A549 (cell line): ENCODE data around the gene PRDM11. TPM values are rescaled to one million over a fixed set of nuclear protein-coding genes. Genes with fewer than 3 reads are reported as not detected.

ENCODE experiments used
- ATAC-seq, 2 experiments: fragments of 200-7000 bp in 1 of 2; fragments of >200 bp in 1 of 2; cut with Nextera tagmentation in 1 of 2; cut with Tn5 transposase in 1 of 2; 3 replicates each; pipeline versions ENCODE4 v1.8.0 to v1.9.1; 2018 to 2020; ENCODE audit warnings: mild to moderate bottlenecking in 1 of 2, moderate library complexity in 1 of 2
- CTCF ChIA-PET: fragments of 300-600 bp; sonication (Branson Sonifier 250); formaldehyde crosslinking; extraction: SDS; loops from one replicate; lab custom pipeline; 2021; ENCODE audit warnings: antibody characterized with exemption, inconsistent platforms; lab: Yijun Ruan, JAX
- POLR2A ChIA-PET: fragments of 350-600 bp; formaldehyde crosslinking; extraction: SDS; loops from one replicate; lab custom pipeline; 2021; ENCODE audit warnings: antibody characterized with exemption, inconsistent platforms; lab: Yijun Ruan, JAX
- DNase-seq, 2 experiments: peaks; one replicate each; pipeline versions ENCODE4 v3.0.0 to v3.0.0-alpha.2; 2011 to 2016; ENCODE audit warnings: low read depth in 1 of 2, low spot score in 1 of 2
- FAIRE-seq: peaks from 2 replicates; lab custom pipeline; 2011; peaks lifted over from hg19 to GRCh38; lab: Jason Lieb, UNC
- H3K27ac ChIP-seq, 2 experiments: fragments of >200 bp; sonication (Bioruptor Twin); formaldehyde crosslinking; 3 replicates each; pipeline ENCODE4 v1.5.1; 2016 to 2017
- H3K4me1 ChIP-seq: fragments of >200 bp; sonication (Bioruptor Twin); formaldehyde crosslinking; 3 replicates; pipeline ENCODE4 v1.6.1; 2016
- H3K4me2 ChIP-seq: fragments of >200 bp; sonication (Bioruptor Twin); formaldehyde crosslinking; 3 replicates; pipeline ENCODE4 v1.6.1; 2016
- H3K4me3 ChIP-seq: fragments of >200 bp; sonication (Bioruptor Twin); formaldehyde crosslinking; 3 replicates; pipeline ENCODE4 v1.5.1; 2016
- H3K9me3 ChIP-seq: fragments of >200 bp; sonication (Bioruptor Twin); formaldehyde crosslinking; 3 replicates; pipeline ENCODE4 v1.6.1; 2016
- ATOH8 ChIP-seq: fragments of 250-450 bp; sonication (Bioruptor Pico); IDR thresholded peaks from 2 replicates; pipeline ENCODE4 v1.5.0; 2020; ENCODE audit warnings: low read depth, mild to moderate bottlenecking, moderate library complexity
- CBX8 ChIP-seq: fragments of 200-600 bp; sonication (generic); IDR thresholded peaks from 2 replicates; pipeline ENCODE4 v1.6.1; 2016
- CEBPB ChIP-seq, 2 experiments: fragments of >200 bp in 1 of 2; sonication (Bioruptor Twin) in 1 of 2; formaldehyde crosslinking in 1 of 2; IDR thresholded peaks; 2 replicates each; pipeline ENCODE4 v1.6.1; 2012 to 2016
- EHF ChIP-seq: fragments of 250-450 bp; sonication (Bioruptor Pico); IDR thresholded peaks from 2 replicates; pipeline ENCODE4 v1.5.0; 2020; ENCODE audit warnings: mild to moderate bottlenecking
- FOSL2 ChIP-seq, 2 experiments: fragments of 450-650 bp in 1 of 2; fragments of >200 bp in 1 of 2; sonication (Bioruptor Twin) in 1 of 2; formaldehyde crosslinking; IDR thresholded peaks; 2 replicates each; pipeline versions ENCODE4 v1.5.0 to v1.6.1; 2016 to 2020; ENCODE audit warnings: mild to moderate bottlenecking in 1 of 2, moderate library complexity in 1 of 2
- FOXS1 ChIP-seq: fragments of 250-450 bp; sonication (Bioruptor Pico); IDR thresholded peaks from 2 replicates; pipeline ENCODE4 v1.5.0; 2020; ENCODE audit warnings: mild to moderate bottlenecking, moderate library complexity
- GATA3 ChIP-seq: IDR thresholded peaks from 2 replicates; pipeline ENCODE4 v1.6.1; 2012; ENCODE audit warnings: borderline replicate concordance
- HES2 ChIP-seq: fragments of >200 bp; sonication (Bioruptor Twin); formaldehyde crosslinking; IDR thresholded peaks from 2 replicates; pipeline ENCODE4 v1.6.1; 2016
- HOXA7 ChIP-seq: fragments of 250-450 bp; sonication (Bioruptor Pico); IDR thresholded peaks from 2 replicates; pipeline ENCODE4 v1.5.0; 2020; ENCODE audit warnings: mild to moderate bottlenecking, moderate library complexity
- HOXB5 ChIP-seq: fragments of 250-450 bp; sonication (Bioruptor Pico); IDR thresholded peaks from 2 replicates; pipeline ENCODE4 v1.5.0; 2020; ENCODE audit warnings: mild to moderate bottlenecking, moderate library complexity
- JUN ChIP-seq, 2 experiments: fragments of >200 bp; sonication (Bioruptor Twin); formaldehyde crosslinking; IDR thresholded peaks; 2 replicates in 1 of 2; 3 replicates in 1 of 2; pipeline ENCODE4 v1.6.1; 2016 to 2017
- KDM5A ChIP-seq: fragments of 200-600 bp; sonication (generic); IDR thresholded peaks from 2 replicates; pipeline ENCODE4 v1.6.1; 2016; ENCODE audit warnings: antibody characterized with exemption, mild to moderate bottlenecking
- MAFK ChIP-seq: fragments of 450-650 bp; IDR thresholded peaks from 2 replicates; pipeline ENCODE4 v1.6.1; 2014; ENCODE audit not compliant: partially characterized antibody
- MAX ChIP-seq: IDR thresholded peaks from 2 replicates; pipeline ENCODE4 v1.6.1; 2012
- NR3C1 ChIP-seq: fragments of >200 bp; sonication (Bioruptor Twin); formaldehyde crosslinking; IDR thresholded peaks from 3 replicates; pipeline ENCODE4 v1.6.1; 2017
- POLR2AphosphoS2 ChIP-seq: conservative IDR thresholded peaks from 2 replicates; pipeline ENCODE4 v1.6.1; 2012; ENCODE audit warnings: low read length, improper control_type of control experiment, inconsistent platforms
- RAD21 ChIP-seq, 2 experiments: fragments of >200 bp in 1 of 2; sonication (Bioruptor Twin) in 1 of 2; formaldehyde crosslinking in 1 of 2; IDR thresholded peaks in 1 of 2; conservative IDR thresholded peaks in 1 of 2; 2 replicates in 1 of 2; 3 replicates in 1 of 2; pipeline ENCODE4 v1.6.1; 2012 to 2018; ENCODE audit warnings: inconsistent platforms in 1 of 2
- REST ChIP-seq: fragments of 200-600 bp; sonication (generic); IDR thresholded peaks from 2 replicates; pipeline ENCODE4 v1.6.1; 2016; ENCODE audit warnings: antibody characterized with exemption, mild to moderate bottlenecking, moderate library complexity
- RFX5 ChIP-seq: fragments of 450-650 bp; IDR thresholded peaks from 2 replicates; pipeline ENCODE4 v1.7.1; 2014; ENCODE audit warnings: antibody characterized with exemption, mild to moderate bottlenecking, moderate library complexity
- SMC3 ChIP-seq: fragments of >200 bp; sonication (Bioruptor Twin); formaldehyde crosslinking; IDR thresholded peaks from 3 replicates; pipeline ENCODE4 v1.6.1; 2018; ENCODE audit warnings: inconsistent platforms
- ZNF302 ChIP-seq: fragments of 250-450 bp; sonication (Bioruptor Pico); IDR thresholded peaks from 2 replicates; pipeline ENCODE4 v1.9.0; 2021; ENCODE audit warnings: inconsistent platforms, mild to moderate bottlenecking, moderate library complexity
- WGBS: methylation state at CpG from one replicate; pipeline ENCODE4 v1.1.6; 2017; ENCODE audit errors: missing lambda C conversion rate; 5-methylcytosine and 5-hydroxymethylcytosine counted together
- polyA plus RNA-seq, 4 experiments: library from polyadenylated mRNA; depleted of rRNA in 3 of 4; stranded (reverse); fragments of >200 nt; fragmentation: RNase III in 1 of 4; extraction: RNeasy Plus Mini Kit Qiagen cat#74134 plus additional on column Dnase treatment in 1 of 4; gene quantifications; 2 replicates in 3 of 4; 3 replicates in 1 of 4; pipeline ENCODE4 v1.2.3, GENCODE V29; 2011 to 2017

PRDM11 gene
- polyA plus RNA-seq, 2 of the 4 experiments (the other 2 are of a cell fraction) = 4.3 to 5.3 TPM

GRCh38 chr11:45188127-45188526, 41.7 kb downstream of the PRDM11 start:
- no peak for FAIRE-seq
- ChIA-PET CTCF (interaction anchor here (1.3 to 1.9 kb wide), 2 partner anchors 45 to 77 kb away, joined by 3 to 6 read pairs; no protein-coding TSS in a partner anchor), POLR2A (no interaction called here)
- ATAC-seq = no peak
- DNase-seq = no peak
- TF ChIP-seq POLR2AphosphoS2 (no peak), RAD21 (conservative IDR thresholded peaks at IDR 0.05 in 1 of 2, IDR thresholded peaks at IDR 0.05 in 1 of 2) (no peak), RFX5 (no peak), FOSL2 (IDR thresholded peaks at IDR 0.05) (no peak), FOSL2 (CRISPR knock-in tag; IDR thresholded peaks at IDR 0.05) (peak; percentile 50; the same call in 1 of the 2 replicates), REST (no peak), SMC3 (no peak), ZNF302 (CRISPR knock-in tag) (no peak), MAX (no peak)
- Histone ChIP-seq H3K4me3 (no peak overlapping the region), H3K4me1 (no peaks in the 10 kb centered on the region), H3K9me3 (peaks cover 12% of the 10 kb centered on the region), H3K27ac (no peak overlapping the region), H3K4me2 (no peak overlapping the region)
- WGBS = 93% methylated on average over 3 of the region's 3 CpGs

- no peak for ATAC-seq
- no peak for FAIRE-seq
- POLR2A ChIA-PET = no interaction called here
- Histone ChIP-seq H3K27ac (no peak overlapping the region), H3K4me3 (no peak overlapping the region), H3K9me3 (peaks cover 12% of the 10 kb centered on the region)
- DNase-seq = no peak
- WGBS = 90% methylated on average over 5 of the region's 5 CpGs
- CTCF ChIA-PET = interaction anchor here (0.8 to 1.9 kb wide), 4 partner anchors 9 to 151 kb away, joined by 3 to 6 read pairs (median 4); no protein-coding TSS in a partner anchor
- TF ChIP-seq KDM5A (no peak), HES2 (no peak), MAFK (no peak), NR3C1 (no peak), JUN (IDR thresholded peaks at IDR 0.05) (no peak), CEBPB (IDR thresholded peaks at IDR 0.05) (no peak), EHF (CRISPR knock-in tag) (no peak), HOXA7 (CRISPR knock-in tag) (no peak), RAD21 (conservative IDR thresholded peaks at IDR 0.05 in 1 of 2, IDR thresholded peaks at IDR 0.05 in 1 of 2) (no peak), ATOH8 (no peak), GATA3 (no peak), FOSL2 (IDR thresholded peaks at IDR 0.05) (no peak), FOSL2 (CRISPR knock-in tag; IDR thresholded peaks at IDR 0.05) (no peak), FOXS1 (CRISPR knock-in tag) (no peak), HOXB5 (CRISPR knock-in tag) (no peak), CBX8 (no peak)
- TF ChIP-seq, all 56 proteins: peak for 0
- H3K4me1 ChIP-seq = no peaks in the 10 kb centered on the region
- no peak overlapping the region for H3K4me2 ChIP-seq
Measured at GRCh38 chr11:45189230-45189629, 42.8 kb downstream of the PRDM11 start.
